ENCODE results near the gene MRTFA.

The MRTFA gene

DNA sequence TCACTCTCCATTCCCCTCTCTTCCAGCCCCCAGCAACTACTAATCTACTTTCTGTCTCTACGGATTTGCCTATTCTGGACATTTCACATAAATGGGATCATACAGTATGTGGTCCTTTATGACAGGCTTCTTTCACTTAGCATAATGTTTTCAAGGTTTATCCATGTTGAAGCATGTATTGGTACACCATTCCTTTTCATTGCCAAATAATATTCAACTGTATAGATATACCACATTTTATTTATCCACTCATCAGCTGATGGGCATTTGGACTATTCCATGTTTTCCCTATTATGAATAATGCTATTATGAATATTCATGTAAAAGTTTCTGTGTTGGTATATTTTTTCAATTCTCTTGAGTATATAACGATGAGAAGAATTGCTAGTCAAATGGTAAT lies 54.5 kb downstream of the MRTFA start:
- Histone ChIP-seq H3K79me2 (no peaks in the 10 kb centered on the region), H3K4me2 (ENCODE audit: low read length) (no peak overlapping the region), H3K4me3 (ENCODE audit: low read depth, low read length) (no peak overlapping the region), H3K9ac (no peak overlapping the region), H3K27ac (no peak overlapping the region), H3K9me3 (ENCODE audit: control insufficient read depth, low read length) (no peaks in the 10 kb centered on the region), H3K4me1 (no peaks in the 10 kb centered on the region), H3K27me3 (ENCODE audit: control insufficient read depth, insufficient read depth, low read length) (no peaks in the 10 kb centered on the region), H2AFZ (no peak overlapping the region), H3K36me3 (ENCODE audit: control insufficient read depth, insufficient read depth, low read length) (no peaks in the 10 kb centered on the region)
- TF ChIP-seq, protein P1, sequence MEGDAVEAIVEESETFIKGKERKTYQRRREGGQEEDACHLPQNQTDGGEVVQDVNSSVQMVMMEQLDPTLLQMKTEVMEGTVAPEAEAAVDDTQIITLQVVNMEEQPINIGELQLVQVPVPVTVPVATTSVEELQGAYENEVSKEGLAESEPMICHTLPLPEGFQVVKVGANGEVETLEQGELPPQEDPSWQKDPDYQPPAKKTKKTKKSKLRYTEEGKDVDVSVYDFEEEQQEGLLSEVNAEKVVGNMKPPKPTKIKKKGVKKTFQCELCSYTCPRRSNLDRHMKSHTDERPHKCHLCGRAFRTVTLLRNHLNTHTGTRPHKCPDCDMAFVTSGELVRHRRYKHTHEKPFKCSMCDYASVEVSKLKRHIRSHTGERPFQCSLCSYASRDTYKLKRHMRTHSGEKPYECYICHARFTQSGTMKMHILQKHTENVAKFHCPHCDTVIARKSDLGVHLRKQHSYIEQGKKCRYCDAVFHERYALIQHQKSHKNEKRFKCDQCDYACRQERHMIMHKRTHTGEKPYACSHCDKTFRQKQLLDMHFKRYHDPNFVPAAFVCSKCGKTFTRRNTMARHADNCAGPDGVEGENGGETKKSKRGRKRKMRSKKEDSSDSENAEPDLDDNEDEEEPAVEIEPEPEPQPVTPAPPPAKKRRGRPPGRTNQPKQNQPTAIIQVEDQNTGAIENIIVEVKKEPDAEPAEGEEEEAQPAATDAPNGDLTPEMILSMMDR (IDR thresholded peaks at IDR 0.05) = no peak

DNA sequence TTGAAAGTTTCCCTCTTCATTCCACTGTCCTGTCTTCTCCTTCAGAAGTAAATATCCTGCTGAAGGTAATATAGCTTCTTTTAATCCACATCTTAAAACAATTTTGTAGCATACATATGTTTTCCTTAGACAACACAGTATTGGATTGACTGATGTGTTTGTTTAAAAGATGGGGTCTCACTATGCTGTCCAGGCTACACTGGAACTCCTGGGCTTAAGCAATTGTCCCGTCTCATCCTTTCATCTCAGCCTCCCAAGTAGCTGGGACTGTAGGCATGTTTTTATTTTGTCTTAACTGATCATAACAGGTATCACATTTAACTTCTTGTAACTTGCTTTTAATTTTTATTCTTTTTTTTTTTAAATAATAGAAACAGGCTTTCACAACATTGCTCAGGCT lies 55.9 kb downstream of the MRTFA start:
- TF ChIP-seq, protein P1 (IDR thresholded peaks at IDR 0.05) = no peak
- Histone ChIP-seq H3K36me3 (ENCODE audit: control insufficient read depth, insufficient read depth, low read length) (no peaks in the 10 kb centered on the region), H3K27ac (no peak overlapping the region), H3K4me1 (no peaks in the 10 kb centered on the region), H3K4me3 (ENCODE audit: low read depth, low read length) (no peak overlapping the region), H2AFZ (no peak overlapping the region), H3K79me2 (no peaks in the 10 kb centered on the region), H3K9me3 (ENCODE audit: control insufficient read depth, low read length) (no peaks in the 10 kb centered on the region), H3K27me3 (ENCODE audit: control insufficient read depth, insufficient read depth, low read length) (no peaks in the 10 kb centered on the region), H3K9ac (no peak overlapping the region), H3K4me2 (ENCODE audit: low read length) (no peak overlapping the region)

DNA sequence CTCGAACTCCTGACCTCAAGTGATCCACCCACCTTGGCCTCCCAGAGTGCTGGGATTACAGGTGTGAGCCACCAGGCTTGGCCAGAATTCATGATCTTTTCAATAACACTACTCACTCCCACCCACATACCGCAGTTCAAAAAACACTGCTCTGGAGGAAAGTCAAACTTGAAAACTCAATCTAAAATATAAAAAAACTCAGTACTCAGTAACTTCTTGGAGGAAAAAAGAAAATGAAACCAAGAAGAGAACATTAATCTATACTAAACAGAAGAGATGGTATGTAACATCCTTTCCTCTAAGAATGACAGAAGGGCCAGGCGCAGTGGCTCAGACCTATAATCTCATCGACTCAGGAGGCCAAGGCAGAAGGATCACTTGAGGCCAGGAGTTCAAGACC lies 58.3 kb downstream of the MRTFA start:
- Histone ChIP-seq H3K27ac (no peak overlapping the region), H2AFZ (no peak overlapping the region), H3K79me2 (no peaks in the 10 kb centered on the region), H3K4me1 (no peaks in the 10 kb centered on the region), H3K4me2 (ENCODE audit: low read length) (no peak overlapping the region), H3K36me3 (ENCODE audit: control insufficient read depth, insufficient read depth, low read length) (no peaks in the 10 kb centered on the region), H3K4me3 (ENCODE audit: low read depth, low read length) (no peak overlapping the region), H3K27me3 (ENCODE audit: control insufficient read depth, insufficient read depth, low read length) (no peaks in the 10 kb centered on the region), H3K9ac (no peak overlapping the region), H3K9me3 (ENCODE audit: control insufficient read depth, low read length) (no peaks in the 10 kb centered on the region)
- TF ChIP-seq, protein P1 (IDR thresholded peaks at IDR 0.05) = no peak

DNA sequence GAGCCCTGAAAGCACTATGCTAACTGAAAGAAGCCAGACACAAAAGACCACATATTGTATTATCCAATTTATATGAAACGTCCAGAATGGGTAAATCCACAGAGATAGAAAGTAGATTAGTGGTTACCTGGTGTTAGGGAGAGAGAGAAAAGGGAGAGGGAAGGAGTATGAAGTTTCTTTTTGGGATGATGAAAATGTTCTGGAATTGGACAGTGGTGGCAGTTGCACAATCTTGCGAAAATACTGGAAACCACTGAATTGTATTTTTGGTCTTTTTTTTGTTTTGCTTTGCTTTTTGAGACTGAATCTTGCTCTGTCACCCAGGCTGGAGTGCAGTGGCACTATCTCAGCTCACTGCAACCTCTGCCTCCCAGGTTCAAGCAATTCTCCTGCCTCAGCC lies 63.5 kb downstream of the MRTFA start:
- Histone ChIP-seq H3K36me3 (ENCODE audit: control insufficient read depth, insufficient read depth, low read length) (no peaks in the 10 kb centered on the region), H3K4me1 (no peaks in the 10 kb centered on the region), H3K9me3 (ENCODE audit: control insufficient read depth, low read length) (no peaks in the 10 kb centered on the region), H3K4me2 (ENCODE audit: low read length) (no peak overlapping the region), H3K79me2 (peaks cover 11% of the 10 kb centered on the region), H3K27me3 (ENCODE audit: control insufficient read depth, insufficient read depth, low read length) (no peaks in the 10 kb centered on the region), H2AFZ (no peak overlapping the region), H3K4me3 (ENCODE audit: low read depth, low read length) (no peak overlapping the region), H3K9ac (no peak overlapping the region), H3K27ac (no peak overlapping the region)
- TF ChIP-seq, protein P1 (IDR thresholded peaks at IDR 0.05) = no peak

DNA sequence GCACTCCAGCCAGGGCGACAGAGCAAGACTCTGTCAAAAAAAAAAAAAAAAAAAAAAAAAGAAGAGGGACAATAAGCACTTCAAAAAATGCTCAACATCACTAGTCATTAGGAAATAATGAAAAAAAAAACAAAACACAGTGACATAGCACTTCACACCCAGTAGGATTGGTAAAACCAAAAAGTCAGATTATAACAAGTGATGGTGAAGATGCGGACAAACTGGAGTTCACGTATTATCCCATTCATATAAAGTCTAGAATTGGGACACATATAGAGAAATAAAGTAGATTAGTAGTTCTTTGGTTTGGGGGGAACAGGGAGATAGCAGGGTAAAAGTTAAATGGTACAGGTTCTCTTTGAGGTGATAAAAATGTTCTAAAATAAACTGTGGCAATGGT lies 64.6 kb downstream of the MRTFA start:
- Histone ChIP-seq H3K27me3 (ENCODE audit: control insufficient read depth, insufficient read depth, low read length) (no peaks in the 10 kb centered on the region), H3K36me3 (ENCODE audit: control insufficient read depth, insufficient read depth, low read length) (no peaks in the 10 kb centered on the region), H3K4me1 (no peaks in the 10 kb centered on the region), H3K4me3 (ENCODE audit: low read depth, low read length) (no peak overlapping the region), H3K9ac (no peak overlapping the region), H3K9me3 (ENCODE audit: control insufficient read depth, low read length) (no peaks in the 10 kb centered on the region), H3K27ac (no peak overlapping the region), H2AFZ (no peak overlapping the region), H3K79me2 (peaks cover 11% of the 10 kb centered on the region), H3K4me2 (ENCODE audit: low read length) (no peak overlapping the region)
- TF ChIP-seq, protein P1 (IDR thresholded peaks at IDR 0.05) = no peak

Data from parathyroid adenoma (tissue), 2 donors.